HPDE6-E6E7 (cell line): ENCODE measurements around the gene BPIFB3.

Experiments used
- DNase-seq: peaks from one replicate; pipeline ENCODE4 v3.0.0; 2011; ENCODE audit warnings: missing footprints; ENCODE audit errors: extremely low spot score

BPIFB3 gene

GRCh38 chr20:33062825-33063149, 9.1 kb downstream of the BPIFB3 start:
- DNase-seq, result no peak

- DNase-seq, result no peak
Observed at GRCh38 chr20:33063271-33063670, 9.6 kb downstream of the BPIFB3 start.

GRCh38 chr20:33064572-33065287, 11.0 kb downstream of the BPIFB3 start:
- DNase-seq, result no peak

- DNase-seq, result peak; percentile 79
Observed at GRCh38 chr20:33065785-33066184, 12.1 kb downstream of the BPIFB3 start.

- DNase-seq, result no peak
Observed at GRCh38 chr20:33067806-33068205, 14.1 kb downstream of the BPIFB3 start.

GRCh38 chr20:33068251-33068939, 14.7 kb downstream of the BPIFB3 start:
- no peak for DNase-seq

GRCh38 chr20:33069673-33070072, 16.0 kb downstream of the BPIFB3 start:
- DNase-seq, result no peak

GRCh38 chr20:33070111-33071053, 16.7 kb downstream of the BPIFB3 start:
- no peak for DNase-seq

- no peak for DNase-seq
Observed at GRCh38 chr20:33071198-33071597, 17.5 kb downstream of the BPIFB3 start.

GRCh38 chr20:33072362-33072761, 18.7 kb downstream of the BPIFB3 start:
- DNase-seq, result no peak

- DNase-seq, result no peak
Observed at GRCh38 chr20:33072813-33073212, 19.1 kb downstream of the BPIFB3 start.

- DNase-seq, result no peak
Observed at GRCh38 chr20:33074675-33075074, 21.0 kb downstream of the BPIFB3 start.

GRCh38 chr20:33075281-33075680, 21.6 kb downstream of the BPIFB3 start:
- DNase-seq, result no peak

GRCh38 chr20:33076662-33077372, 23.1 kb downstream of the BPIFB3 start:
- peak; percentile 34 for DNase-seq

- no peak for DNase-seq
Observed at GRCh38 chr20:33079259-33079658, 25.6 kb downstream of the BPIFB3 start, which contains the start of gene BPIFB4. TSS of gene BPIFB4 (plus strand) at chr20:33079643. CDS start at chr20:33081527, 1,884 bp downstream.

GRCh38 chr20:33081411-33082154, 27.9 kb downstream of the BPIFB3 start:
- no peak for DNase-seq

GRCh38 chr20:33082546-33082945, 28.8 kb downstream of the BPIFB3 start:
- DNase-seq, result no peak

- no peak for DNase-seq
Observed at GRCh38 chr20:33083544-33084340, 30.0 kb downstream of the BPIFB3 start.

- no peak for DNase-seq
Observed at GRCh38 chr20:33084722-33085121, 31.0 kb downstream of the BPIFB3 start.
